Nephron (organoid): Measurements from ENCODE around the gene CSF2.
"Not testable (repeated sequence)": the region's sequence is repeated elsewhere in the genome, so short reads cannot be mapped to it uniquely, and the experiment has no call there.

Experiments used
- H3K27ac Mint-ChIP-seq, 3 experiments: 2 replicates each; pipeline ENCODE4 v1.8.0; 2020; ENCODE audit warnings: mixed read lengths in 3 of 3, mild to moderate bottlenecking in 2 of 3, moderate library complexity in 1 of 3
- H3K27me3 Mint-ChIP-seq: 2 replicates; pipeline ENCODE4 v1.8.0; 2021; ENCODE audit warnings: low read depth, mild to moderate bottlenecking, moderate library complexity, mixed read lengths
- H3K36me3 Mint-ChIP-seq: 2 replicates; pipeline ENCODE4 v1.8.0; 2020; ENCODE audit warnings: low read depth, mixed read lengths
- H3K4me1 Mint-ChIP-seq: 2 replicates; pipeline ENCODE4 v1.8.0; 2020; ENCODE audit warnings: mixed read lengths
- H3K4me3 Mint-ChIP-seq, 3 experiments: 2 replicates each; pipeline ENCODE4 v1.8.0; 2020; ENCODE audit warnings: mild to moderate bottlenecking in 3 of 3, mixed read lengths in 3 of 3, moderate library complexity in 2 of 3
- H3K9me3 Mint-ChIP-seq: 2 replicates; pipeline ENCODE4 v1.8.0; 2020; ENCODE audit warnings: mixed read lengths
- TF ChIP-seq, protein P1 (sequence below), 3 experiments: fragments of 200-600 bp; sonication (generic); IDR thresholded peaks; one replicate each; pipeline ENCODE4 v1.5.0; 2021; ENCODE audit warnings: antibody characterized with exemption in 3 of 3; ENCODE audit not compliant: unreplicated experiment in 3 of 3

Gene CSF2

DNA sequence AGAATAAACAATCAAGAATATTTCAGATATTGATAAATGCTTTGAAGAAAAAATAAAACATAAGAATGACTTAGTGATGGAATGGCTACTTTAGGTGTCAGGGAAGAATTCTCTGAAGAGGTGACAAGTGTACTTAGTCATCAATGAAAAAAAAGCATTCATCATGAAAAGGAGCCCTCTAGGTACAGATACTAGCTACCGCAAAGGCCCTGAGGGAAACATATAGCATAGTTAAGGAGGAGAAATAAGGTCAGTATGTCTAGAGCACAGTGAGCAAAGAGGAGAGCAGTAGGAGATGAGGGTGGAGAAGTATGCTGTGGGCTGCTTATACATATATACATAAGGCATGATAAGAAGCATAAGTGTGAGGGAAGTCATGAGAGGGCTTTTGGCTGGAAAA, 41.8 kb downstream of the CSF2 start:
- H3K9me3 Mint-ChIP-seq, result peaks cover 7% of the 10 kb centered on the region
- H3K36me3 Mint-ChIP-seq, result no peaks in the 10 kb centered on the region
- H3K27ac Mint-ChIP-seq, result no peak overlapping the region
- no peak overlapping the region for H3K4me3 Mint-ChIP-seq
- H3K4me1 Mint-ChIP-seq, result no peaks in the 10 kb centered on the region
- TF ChIP-seq, protein P1, sequence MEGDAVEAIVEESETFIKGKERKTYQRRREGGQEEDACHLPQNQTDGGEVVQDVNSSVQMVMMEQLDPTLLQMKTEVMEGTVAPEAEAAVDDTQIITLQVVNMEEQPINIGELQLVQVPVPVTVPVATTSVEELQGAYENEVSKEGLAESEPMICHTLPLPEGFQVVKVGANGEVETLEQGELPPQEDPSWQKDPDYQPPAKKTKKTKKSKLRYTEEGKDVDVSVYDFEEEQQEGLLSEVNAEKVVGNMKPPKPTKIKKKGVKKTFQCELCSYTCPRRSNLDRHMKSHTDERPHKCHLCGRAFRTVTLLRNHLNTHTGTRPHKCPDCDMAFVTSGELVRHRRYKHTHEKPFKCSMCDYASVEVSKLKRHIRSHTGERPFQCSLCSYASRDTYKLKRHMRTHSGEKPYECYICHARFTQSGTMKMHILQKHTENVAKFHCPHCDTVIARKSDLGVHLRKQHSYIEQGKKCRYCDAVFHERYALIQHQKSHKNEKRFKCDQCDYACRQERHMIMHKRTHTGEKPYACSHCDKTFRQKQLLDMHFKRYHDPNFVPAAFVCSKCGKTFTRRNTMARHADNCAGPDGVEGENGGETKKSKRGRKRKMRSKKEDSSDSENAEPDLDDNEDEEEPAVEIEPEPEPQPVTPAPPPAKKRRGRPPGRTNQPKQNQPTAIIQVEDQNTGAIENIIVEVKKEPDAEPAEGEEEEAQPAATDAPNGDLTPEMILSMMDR (IDR thresholded peaks at IDR 0.05; ENCODE audit: unreplicated experiment in 3 of 3), result no peak
- peaks cover 4% of the 10 kb centered on the region for H3K27me3 Mint-ChIP-seq

DNA sequence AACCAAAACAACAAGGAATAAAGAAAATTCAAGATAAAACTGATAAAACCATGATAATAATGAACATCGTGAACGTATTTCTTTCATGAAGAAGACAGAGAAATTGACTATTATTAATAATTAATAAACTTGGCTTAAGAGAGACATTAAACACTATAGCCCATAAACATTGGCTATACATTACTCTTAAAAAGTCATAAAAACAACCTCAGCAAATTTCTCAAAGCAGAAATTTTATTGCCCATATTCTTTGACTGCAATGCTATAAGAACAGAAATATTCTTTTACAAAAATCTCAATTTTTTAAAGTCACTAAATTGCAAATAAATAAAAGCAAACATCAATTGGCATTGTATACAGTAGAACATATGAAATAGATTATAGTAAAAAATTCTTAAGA, 42.5 kb downstream of the CSF2 start:
- no peaks in the 10 kb centered on the region for H3K36me3 Mint-ChIP-seq
- TF ChIP-seq, protein P1 (IDR thresholded peaks at IDR 0.05; ENCODE audit: unreplicated experiment in 3 of 3), result no peak
- H3K9me3 Mint-ChIP-seq, result peaks cover 7% of the 10 kb centered on the region
- H3K4me3 Mint-ChIP-seq, result no peak overlapping the region
- H3K27ac Mint-ChIP-seq, result no peak overlapping the region
- H3K27me3 Mint-ChIP-seq, result no peaks in the 10 kb centered on the region
- no peaks in the 10 kb centered on the region for H3K4me1 Mint-ChIP-seq

DNA sequence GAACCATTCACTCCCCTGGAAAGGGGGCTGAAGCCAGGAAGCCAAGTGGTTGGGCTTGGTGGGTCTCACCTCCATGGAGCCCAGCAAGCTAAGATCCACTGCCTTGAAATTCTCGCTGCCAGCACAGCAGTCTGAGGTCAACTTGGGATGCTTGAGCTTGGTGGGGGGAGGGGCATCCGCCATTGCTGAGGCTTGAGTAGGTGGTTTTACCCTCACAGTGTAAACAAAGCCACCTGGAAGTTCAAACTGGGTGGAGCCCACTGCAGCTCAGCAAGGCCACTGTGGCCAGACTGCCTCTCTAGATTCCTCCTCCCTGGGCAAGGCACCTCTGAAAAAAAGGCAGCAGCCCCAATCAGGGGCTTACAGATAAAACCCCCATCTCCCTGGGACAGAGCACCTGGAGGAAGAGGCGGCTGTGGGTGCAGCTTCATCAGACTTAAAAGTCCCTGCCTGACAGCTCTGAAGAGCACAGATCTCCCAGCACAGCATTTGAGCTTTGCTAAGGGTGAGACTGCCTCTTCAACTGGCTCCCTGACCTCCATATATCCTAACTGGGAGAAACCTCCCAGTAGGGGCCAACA, 43.4 kb downstream of the CSF2 start:
- H3K9me3 Mint-ChIP-seq, H3K36me3 Mint-ChIP-seq, H3K4me3 Mint-ChIP-seq, H3K27me3 Mint-ChIP-seq, H3K4me1 Mint-ChIP-seq, H3K27ac Mint-ChIP-seq: not testable (repeated sequence)

DNA sequence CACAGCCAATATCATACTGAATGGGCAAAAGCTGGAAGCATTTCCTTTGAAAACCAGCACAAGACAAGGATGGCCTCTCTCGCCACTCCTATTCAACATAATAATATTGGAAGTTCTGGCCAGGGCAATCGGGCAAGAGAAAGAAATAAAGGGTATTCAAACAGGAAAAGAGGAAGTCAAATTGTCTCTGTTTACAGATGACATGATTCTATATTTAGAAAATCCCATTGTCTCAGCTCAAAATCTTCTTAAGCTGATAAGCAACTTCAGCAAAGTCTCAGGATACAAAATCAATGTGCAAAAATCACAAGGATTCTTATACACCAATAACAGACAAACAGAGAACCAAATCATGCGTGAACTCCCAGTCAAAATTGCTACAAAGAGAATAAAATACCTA, 47.1 kb downstream of the CSF2 start:
- H3K27ac Mint-ChIP-seq, H3K27me3 Mint-ChIP-seq, H3K9me3 Mint-ChIP-seq, H3K4me1 Mint-ChIP-seq, H3K36me3 Mint-ChIP-seq, H3K4me3 Mint-ChIP-seq: not testable (repeated sequence)

DNA sequence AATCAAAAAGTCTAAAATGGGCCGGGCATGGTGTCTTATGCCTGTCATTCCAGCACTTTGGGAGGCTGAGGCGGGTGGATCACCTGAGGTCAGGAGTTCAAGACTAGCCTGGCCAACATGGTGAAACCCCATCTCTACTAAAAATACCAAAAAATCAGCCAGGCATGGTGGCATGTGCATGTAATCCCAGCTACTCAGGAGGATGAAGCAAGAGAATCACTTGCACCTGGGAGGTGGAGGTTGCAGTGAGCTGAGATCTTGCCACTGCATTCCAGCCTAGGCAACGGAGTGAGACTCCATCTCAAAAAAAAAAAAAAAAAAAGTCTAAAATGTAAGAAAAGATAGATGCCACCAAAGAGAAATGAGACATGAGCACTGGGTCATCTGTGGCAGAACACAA, 49.4 kb downstream of the CSF2 start:
- H3K27ac Mint-ChIP-seq, H3K27me3 Mint-ChIP-seq, H3K4me3 Mint-ChIP-seq: not testable (repeated sequence)

DNA sequence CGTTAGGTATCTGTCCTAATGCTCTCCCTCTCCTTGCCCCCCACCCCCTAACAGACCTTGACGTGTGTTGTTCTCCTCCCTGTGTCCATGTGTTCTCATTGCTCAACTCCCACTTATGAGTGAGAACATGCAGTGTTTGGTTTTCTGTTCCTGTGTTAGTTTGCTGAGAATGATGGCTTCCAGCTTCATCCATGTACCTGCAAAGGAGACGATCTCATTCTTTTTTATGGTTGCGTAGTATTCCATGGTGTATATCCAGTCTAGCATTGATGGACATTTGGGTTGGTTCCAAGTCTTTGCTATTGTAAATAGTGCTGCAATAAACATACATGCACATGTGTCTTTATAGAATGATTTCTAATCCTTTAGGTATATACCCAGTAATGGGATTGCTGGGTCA, 50.0 kb downstream of the CSF2 start:
- H3K9me3 Mint-ChIP-seq, result peaks cover 13% of the 10 kb centered on the region
- H3K27ac Mint-ChIP-seq, H3K27me3 Mint-ChIP-seq, H3K36me3 Mint-ChIP-seq, H3K4me1 Mint-ChIP-seq, H3K4me3 Mint-ChIP-seq: not testable (repeated sequence)

More for the DNA sequence above, 49.4 kb downstream of the CSF2 start:
- H3K4me1 Mint-ChIP-seq, H3K36me3 Mint-ChIP-seq, H3K9me3 Mint-ChIP-seq: not testable (repeated sequence)
